HEK293 (cell line): ENCODE data around the gene GBX1.

Source experiments
- CTCF ChIA-PET: fragments of 350-600 bp; formaldehyde crosslinking; extraction: SDS; loops from one replicate; lab custom pipeline; 2021; ENCODE audit warnings: antibody characterized with exemption; lab: Yijun Ruan, JAX
- POLR2A ChIA-PET: fragments of 300-600 bp; formaldehyde crosslinking; extraction: SDS; loops from one replicate; lab custom pipeline; 2020; ENCODE audit warnings: antibody characterized with exemption, inconsistent platforms; lab: Yijun Ruan, JAX
- H3K27ac ChIP-seq: fragments of 200-500 bp; sonication (Bioruptor generic); 2 replicates; pipeline ENCODE4 v1.5.1; 2014; ENCODE audit warnings: low read depth, low read length, control low read depth, inconsistent platforms; ENCODE audit errors: extremely low read depth
- H3K36me3 ChIP-seq, 2 experiments: fragments of 200-500 bp in 1 of 2; sonication (Bioruptor generic) in 1 of 2; 1 replicate in 1 of 2; 2 replicates in 1 of 2; pipeline ENCODE4 v1.5.1; 2014 to 2017; ENCODE audit warnings: inconsistent platforms in 2 of 2, low read length in 2 of 2; ENCODE audit not compliant: control insufficient read depth in 2 of 2, insufficient read depth in 1 of 2
- H3K4me1 ChIP-seq: fragments of 200-500 bp; sonication (Bioruptor generic); 2 replicates; pipeline ENCODE4 v1.5.1; 2014; ENCODE audit warnings: mild to moderate bottlenecking, low read length, inconsistent platforms; ENCODE audit not compliant: control insufficient read depth, insufficient read depth
- H3K4me3 ChIP-seq: 2 replicates; pipeline ENCODE4 v1.5.1; 2011; ENCODE audit warnings: low read depth, mild to moderate bottlenecking, control low read depth, low read length, moderate library complexity
- H3K9me3 ChIP-seq: fragments of 200-500 bp; sonication (Bioruptor generic); 2 replicates; pipeline ENCODE4 v1.5.1; 2014; ENCODE audit warnings: low read depth, low read length, inconsistent platforms; ENCODE audit not compliant: control insufficient read depth, insufficient read depth
- GLIS1 ChIP-seq: fragments of 450-650 bp; formaldehyde crosslinking; IDR thresholded peaks from 2 replicates; pipeline ENCODE4 v1.5.1; 2016; ENCODE audit warnings: missing biosample characterization, missing genetic modification characterization
- GLIS2 ChIP-seq: fragments of 450-650 bp; formaldehyde crosslinking; IDR thresholded peaks from 2 replicates; pipeline ENCODE4 v1.5.1; 2016; ENCODE audit warnings: missing biosample characterization, missing genetic modification characterization
- HOXA7 ChIP-seq: sonication (generic); formaldehyde crosslinking; IDR thresholded peaks from 2 replicates; pipeline ENCODE4 v1.8.1; 2022; ENCODE audit warnings: missing genetic modification reagents, borderline replicate concordance
- KLF16 ChIP-seq: fragments of 450-650 bp; formaldehyde crosslinking; IDR thresholded peaks from 2 replicates; pipeline ENCODE4 v1.5.1; 2017; ENCODE audit warnings: missing biosample characterization, missing genetic modification characterization
- KLF7 ChIP-seq: fragments of 450-650 bp; formaldehyde crosslinking; IDR thresholded peaks from 2 replicates; pipeline ENCODE4 v1.5.1; 2016; ENCODE audit warnings: missing biosample characterization, missing genetic modification characterization, borderline replicate concordance
- KLF9 ChIP-seq: fragments of 450-650 bp; formaldehyde crosslinking; IDR thresholded peaks from 2 replicates; pipeline ENCODE4 v1.5.1; 2016; ENCODE audit warnings: missing biosample characterization, missing genetic modification characterization, low read depth
- SETDB1 ChIP-seq: IDR thresholded peaks from one replicate; pipeline ENCODE4 v1.6.1; 2017; ENCODE audit warnings: mild to moderate bottlenecking, low read length, moderate library complexity, mixed read lengths; ENCODE audit not compliant: insufficient read length
- SP2 ChIP-seq: fragments of 450-650 bp; formaldehyde crosslinking; IDR thresholded peaks from 2 replicates; pipeline ENCODE4 v1.5.1; 2016; ENCODE audit warnings: missing biosample characterization, missing genetic modification characterization
- ZBTB21 ChIP-seq: fragments of 450-650 bp; formaldehyde crosslinking; IDR thresholded peaks from 2 replicates; pipeline ENCODE4 v1.5.1; 2017; ENCODE audit warnings: missing biosample characterization, missing genetic modification characterization
- ZFP69B ChIP-seq: fragments of 450-650 bp; formaldehyde crosslinking; IDR thresholded peaks from 2 replicates; pipeline ENCODE4 v1.5.1; 2016; ENCODE audit warnings: missing biosample characterization, missing genetic modification characterization
- ZIC2 ChIP-seq: fragments of 450-650 bp; formaldehyde crosslinking; IDR thresholded peaks from 2 replicates; pipeline ENCODE4 v1.5.1; 2016; ENCODE audit warnings: missing biosample characterization, missing genetic modification characterization
- ZNF10 ChIP-seq: fragments of 450-650 bp; formaldehyde crosslinking; IDR thresholded peaks from 2 replicates; pipeline ENCODE4 v1.5.1; 2017; ENCODE audit warnings: missing biosample characterization, missing genetic modification characterization
- ZNF2 ChIP-seq: fragments of 450-650 bp; formaldehyde crosslinking; IDR thresholded peaks from 2 replicates; pipeline ENCODE4 v1.5.1; 2016; ENCODE audit warnings: missing biosample characterization, missing genetic modification characterization
- ZNF292 ChIP-seq: fragments of 450-650 bp; formaldehyde crosslinking; IDR thresholded peaks from 2 replicates; pipeline ENCODE4 v1.5.1; 2016; ENCODE audit warnings: low read depth, missing biosample characterization, missing genetic modification characterization, borderline replicate concordance
- ZNF433 ChIP-seq: fragments of 450-650 bp; formaldehyde crosslinking; IDR thresholded peaks from 2 replicates; pipeline ENCODE4 v1.5.1; 2016; ENCODE audit warnings: missing biosample characterization, missing genetic modification characterization, low read depth
- ZNF530 ChIP-seq: fragments of 450-650 bp; formaldehyde crosslinking; IDR thresholded peaks from 2 replicates; pipeline ENCODE4 v1.5.1; 2016; ENCODE audit warnings: low read depth, missing biosample characterization, missing genetic modification characterization
- ZNF571 ChIP-seq: fragments of 450-650 bp; formaldehyde crosslinking; IDR thresholded peaks from 2 replicates; pipeline ENCODE4 v1.5.0; 2017; ENCODE audit warnings: missing biosample characterization, missing genetic modification characterization
- ZNF600 ChIP-seq: fragments of 450-650 bp; formaldehyde crosslinking; IDR thresholded peaks from 2 replicates; pipeline ENCODE4 v1.5.1; 2016; ENCODE audit warnings: missing biosample characterization, missing genetic modification characterization
- ZNF621 ChIP-seq: fragments of 450-650 bp; formaldehyde crosslinking; IDR thresholded peaks from 2 replicates; pipeline ENCODE4 v1.5.1; 2017; ENCODE audit warnings: missing biosample characterization, missing genetic modification characterization
- TF ChIP-seq, protein P1 (sequence below): fragments of 450-650 bp; formaldehyde crosslinking; IDR thresholded peaks from 2 replicates; pipeline ENCODE4 v1.5.1; 2016; ENCODE audit warnings: missing biosample characterization, missing genetic modification characterization
- TF ChIP-seq, protein P2 (sequence below): fragments of 450-650 bp; formaldehyde crosslinking; IDR thresholded peaks from 2 replicates; pipeline ENCODE4 v1.5.1; 2016; ENCODE audit warnings: missing biosample characterization, missing genetic modification characterization, low read depth
- TF ChIP-seq, protein P3 (sequence below): fragments of 450-650 bp; formaldehyde crosslinking; IDR thresholded peaks from 2 replicates; pipeline ENCODE4 v1.5.1; 2016; ENCODE audit warnings: missing biosample characterization, missing genetic modification characterization
- TF ChIP-seq, protein P4 (sequence below): fragments of 450-650 bp; formaldehyde crosslinking; IDR thresholded peaks from 2 replicates; pipeline ENCODE4 v1.5.1; 2016; ENCODE audit warnings: missing biosample characterization, missing genetic modification characterization

The GBX1 gene

DNA sequence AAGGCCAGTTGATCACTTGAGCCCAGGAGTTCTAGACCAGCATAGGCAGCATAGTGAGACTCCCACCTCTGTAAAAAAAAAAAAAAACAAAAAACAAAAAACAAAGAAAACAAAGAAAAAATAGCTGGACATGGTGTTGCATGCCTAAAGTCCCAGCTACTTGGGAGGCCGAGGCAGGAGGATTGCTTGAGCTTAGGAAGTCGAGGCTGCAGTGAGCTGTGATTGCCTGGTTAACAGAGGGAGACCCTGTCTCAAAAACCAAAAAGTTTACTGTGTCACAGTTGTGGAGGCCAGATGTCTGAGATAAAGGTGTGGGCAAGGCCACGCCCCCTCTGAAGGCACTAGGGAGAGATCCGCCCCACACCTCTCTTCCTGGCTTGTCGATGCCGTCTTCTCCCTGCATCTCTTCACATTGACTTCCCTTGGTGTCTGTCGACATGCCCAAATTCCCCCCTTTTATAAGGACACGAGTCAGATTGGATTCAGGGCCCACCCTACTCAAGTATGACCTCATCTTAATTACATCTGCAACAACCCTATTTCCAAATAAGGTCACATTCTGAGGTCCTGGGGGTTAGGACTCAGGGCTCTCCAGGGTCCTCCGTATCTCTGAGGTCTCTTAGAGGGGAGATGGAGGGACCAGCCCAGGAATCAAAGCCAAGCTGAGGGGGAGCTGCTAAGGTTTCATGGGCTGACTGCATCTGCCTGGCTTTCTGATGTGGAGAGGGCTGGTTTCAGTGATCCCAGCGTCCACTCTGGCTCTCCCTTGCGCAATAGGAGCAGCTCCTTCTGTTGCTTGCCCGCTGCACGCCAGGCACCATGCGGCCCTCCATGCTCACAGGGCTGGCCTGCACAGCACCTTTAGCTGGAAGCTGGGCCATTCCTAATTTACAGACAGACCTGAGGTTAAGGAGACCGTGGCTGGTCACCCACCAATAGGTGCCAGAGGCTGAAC lies 58.1 kb downstream of the GBX1 start (continued):
- TF ChIP-seq ZNF10: no peak
- TF ChIP-seq ZFP69B (tag by site-specific recombination): peak; percentile 91
- no peak for TF ChIP-seq ZNF530 (tag by site-specific recombination)
- no peak for TF ChIP-seq ZIC2
- no peak for TF ChIP-seq KLF16 (tag by site-specific recombination)
- peak; percentile 27; the same call in 1 of the 2 replicates for TF ChIP-seq GLIS1
- TF ChIP-seq, protein P1, sequence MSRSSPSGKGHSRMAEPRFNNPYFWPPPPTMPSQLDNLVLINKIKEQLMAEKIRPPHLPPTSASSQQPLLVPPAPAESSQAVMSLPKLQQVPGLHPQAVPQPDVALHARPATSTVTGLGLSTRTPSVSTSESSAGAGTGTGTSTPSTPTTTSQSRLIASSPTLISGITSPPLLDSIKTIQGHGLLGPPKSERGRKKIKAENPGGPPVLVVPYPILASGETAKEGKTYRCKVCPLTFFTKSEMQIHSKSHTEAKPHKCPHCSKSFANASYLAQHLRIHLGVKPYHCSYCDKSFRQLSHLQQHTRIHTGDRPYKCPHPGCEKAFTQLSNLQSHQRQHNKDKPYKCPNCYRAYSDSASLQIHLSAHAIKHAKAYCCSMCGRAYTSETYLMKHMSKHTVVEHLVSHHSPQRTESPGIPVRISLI: 0 out of 2 replicates have a peak, but pooled peaks have one; percentile 59
- TF ChIP-seq, protein P2, sequence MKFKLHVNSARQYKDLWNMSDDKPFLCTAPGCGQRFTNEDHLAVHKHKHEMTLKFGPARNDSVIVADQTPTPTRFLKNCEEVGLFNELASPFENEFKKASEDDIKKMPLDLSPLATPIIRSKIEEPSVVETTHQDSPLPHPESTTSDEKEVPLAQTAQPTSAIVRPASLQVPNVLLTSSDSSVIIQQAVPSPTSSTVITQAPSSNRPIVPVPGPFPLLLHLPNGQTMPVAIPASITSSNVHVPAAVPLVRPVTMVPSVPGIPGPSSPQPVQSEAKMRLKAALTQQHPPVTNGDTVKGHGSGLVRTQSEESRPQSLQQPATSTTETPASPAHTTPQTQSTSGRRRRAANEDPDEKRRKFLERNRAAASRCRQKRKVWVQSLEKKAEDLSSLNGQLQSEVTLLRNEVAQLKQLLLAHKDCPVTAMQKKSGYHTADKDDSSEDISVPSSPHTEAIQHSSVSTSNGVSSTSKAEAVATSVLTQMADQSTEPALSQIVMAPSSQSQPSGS (tag by site-specific recombination): peak; percentile 89
- 0 out of 2 replicates have a peak, but pooled peaks have one; percentile 20 for TF ChIP-seq GLIS2 (tag by site-specific recombination)
- TF ChIP-seq ZNF292 (tag by site-specific recombination): no peak
- no peak for TF ChIP-seq HOXA7 (CRISPR knock-in tag)
- TF ChIP-seq ZBTB21: peak; percentile 9; the same call in 1 of the 2 replicates
- TF ChIP-seq SP2 (tag by site-specific recombination): peak; percentile 28; the same call in 1 of the 2 replicates

DNA sequence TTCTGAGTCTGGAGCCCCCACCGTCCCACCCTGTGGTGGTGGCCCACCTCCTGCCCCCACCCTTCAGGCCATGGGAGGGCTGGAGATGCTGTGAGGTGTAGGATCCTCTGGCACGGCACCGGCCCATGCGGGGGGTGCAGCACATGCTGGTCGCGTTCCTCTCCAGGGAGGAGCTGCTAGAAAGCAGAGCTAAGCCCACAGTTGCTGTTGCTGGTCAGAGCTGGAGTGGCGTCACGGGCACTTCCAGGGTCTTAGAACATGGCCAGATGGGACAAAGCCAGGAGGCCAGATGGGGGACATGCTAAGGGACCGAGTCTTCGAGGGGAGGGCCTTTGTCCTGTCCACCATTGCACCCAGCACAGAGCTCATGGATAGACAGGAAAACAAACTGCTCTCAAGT lies 59.6 kb downstream of the GBX1 start:
- H3K27ac ChIP-seq: no peak overlapping the region
- ChIA-PET CTCF (interaction anchor here (0.7 to 2.3 kb wide), 4 partner anchors 16 to 210 kb away, joined by 3 to 10 read pairs (median 4); no protein-coding TSS in a partner anchor), POLR2A (interaction anchor here (0.6 to 1.7 kb wide), 3 partner anchors 20 to 60 kb away, joined by 3 to 4 read pairs (median 3); partner anchors contain the start of genes ASIC3 and FASTK)
- H3K9me3 ChIP-seq: no peaks in the 10 kb centered on the region
- TF ChIP-seq ZNF571 (tag by site-specific recombination): no peak
- 0 out of 2 replicates have a peak, but pooled peaks have one; percentile 37 for TF ChIP-seq GLIS2 (tag by site-specific recombination)
- TF ChIP-seq ZIC2: peak; percentile 39; the same call in 1 of the 2 replicates
- peaks cover 0 to 28% of the 10 kb centered on the region in 2 experiments; a peak in 2 of 3 replicates for H3K36me3 ChIP-seq
- H3K4me1 ChIP-seq: no peaks in the 10 kb centered on the region
- H3K4me3 ChIP-seq: no peak overlapping the region

DNA sequence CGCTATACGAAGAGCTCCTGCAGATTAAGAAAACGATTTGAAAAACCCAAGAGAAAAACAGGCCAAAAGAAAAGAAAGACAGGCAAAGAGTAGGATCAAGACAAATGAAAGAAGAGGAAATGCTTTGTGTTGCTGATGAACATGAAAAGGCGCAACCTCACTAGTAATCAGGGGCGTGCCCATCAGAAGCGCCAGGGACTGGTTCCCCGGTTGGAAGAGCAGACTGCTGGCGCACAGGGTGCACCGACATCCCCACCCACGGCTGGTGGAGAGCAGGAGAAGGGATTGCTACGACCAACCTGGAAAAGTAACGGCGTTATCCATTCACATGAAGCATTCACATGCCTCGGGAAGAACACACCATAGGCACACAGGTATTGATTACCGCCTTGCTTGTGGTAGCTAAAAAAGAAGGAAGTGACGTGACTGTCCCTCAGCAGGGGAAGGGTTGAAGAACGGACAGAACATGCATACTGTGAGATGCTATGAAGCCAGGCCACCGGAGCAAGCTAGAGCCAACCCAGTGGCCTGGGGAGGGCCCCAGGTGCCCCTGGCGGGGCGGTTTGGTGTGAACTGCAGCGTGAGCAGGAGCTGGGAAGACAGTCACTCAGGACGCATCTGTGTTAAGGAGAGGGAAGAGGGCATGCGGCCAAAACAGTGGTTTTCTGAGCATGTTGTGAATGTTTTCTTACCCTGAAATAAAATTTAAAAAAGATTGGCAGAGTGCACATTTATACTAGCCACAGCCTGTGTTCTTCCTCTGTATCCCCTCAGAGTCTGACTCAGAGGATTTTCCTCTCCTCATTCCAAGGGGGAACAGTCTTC lies 62.9 kb downstream of the GBX1 start:
- Histone ChIP-seq H3K9me3 (no peaks in the 10 kb centered on the region), H3K4me1 (no peaks in the 10 kb centered on the region), H3K36me3 (peaks cover 0 to 31% of the 10 kb centered on the region in 2 experiments; a peak in 2 of 3 replicates), H3K27ac (no peak overlapping the region), H3K4me3 (no peak overlapping the region)
- ChIA-PET CTCF (interaction anchor here (0.6 to 0.9 kb wide), 4 partner anchors 19 to 211 kb away, joined by 3 to 4 read pairs (median 4); partner anchors contain the start of gene GBX1), POLR2A (no interaction called here)
- TF ChIP-seq, protein P3, sequence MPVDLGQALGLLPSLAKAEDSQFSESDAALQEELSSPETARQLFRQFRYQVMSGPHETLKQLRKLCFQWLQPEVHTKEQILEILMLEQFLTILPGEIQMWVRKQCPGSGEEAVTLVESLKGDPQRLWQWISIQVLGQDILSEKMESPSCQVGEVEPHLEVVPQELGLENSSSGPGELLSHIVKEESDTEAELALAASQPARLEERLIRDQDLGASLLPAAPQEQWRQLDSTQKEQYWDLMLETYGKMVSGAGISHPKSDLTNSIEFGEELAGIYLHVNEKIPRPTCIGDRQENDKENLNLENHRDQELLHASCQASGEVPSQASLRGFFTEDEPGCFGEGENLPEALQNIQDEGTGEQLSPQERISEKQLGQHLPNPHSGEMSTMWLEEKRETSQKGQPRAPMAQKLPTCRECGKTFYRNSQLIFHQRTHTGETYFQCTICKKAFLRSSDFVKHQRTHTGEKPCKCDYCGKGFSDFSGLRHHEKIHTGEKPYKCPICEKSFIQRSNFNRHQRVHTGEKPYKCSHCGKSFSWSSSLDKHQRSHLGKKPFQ (tag by site-specific recombination): peak; percentile 87
- peak; percentile 70 for TF ChIP-seq ZNF600 (tag by site-specific recombination)
- TF ChIP-seq KLF9 (tag by site-specific recombination): no peak
- no peak for TF ChIP-seq ZNF621 (tag by site-specific recombination)
- TF ChIP-seq ZNF2 (tag by site-specific recombination): no peak
- no peak for TF ChIP-seq KLF7 (tag by site-specific recombination)
- TF ChIP-seq, protein P4, sequence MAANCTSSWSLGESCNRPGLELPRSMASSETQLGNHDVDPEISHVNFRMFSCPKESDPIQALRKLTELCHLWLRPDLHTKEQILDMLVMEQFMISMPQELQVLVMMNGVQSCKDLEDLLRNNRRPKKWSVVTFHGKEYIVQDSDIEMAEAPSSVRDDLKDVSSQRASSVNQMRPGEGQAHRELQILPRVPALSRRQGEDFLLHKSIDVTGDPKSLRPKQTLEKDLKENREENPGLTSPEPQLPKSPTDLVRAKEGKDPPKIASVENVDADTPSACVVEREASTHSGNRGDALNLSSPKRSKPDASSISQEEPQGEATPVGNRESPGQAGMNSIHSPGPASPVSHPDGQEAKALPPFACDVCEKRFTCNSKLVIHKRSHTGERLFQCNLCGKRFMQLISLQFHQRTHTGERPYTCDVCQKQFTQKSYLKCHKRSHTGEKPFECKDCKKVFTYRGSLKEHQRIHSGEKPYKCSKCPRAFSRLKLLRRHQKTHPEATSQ (tag by site-specific recombination): no peak
- no peak for TF ChIP-seq SETDB1
- peak; percentile 70 for TF ChIP-seq ZNF10
- TF ChIP-seq ZNF433 (tag by site-specific recombination): no peak
